Astrocyte (in vitro differentiated cells and primary cell): Measurements from ENCODE around the gene TLX2. TPM values are rescaled to one million over a fixed set of nuclear protein-coding genes. Genes with fewer than 3 reads are reported as not detected.

Source experiments
- DNase-seq: peaks from one replicate; pipeline ENCODE4 v3.0.0-alpha.2; 2010; ENCODE audit warnings: low read depth
- FAIRE-seq: peaks from 2 replicates; lab custom pipeline; 2011; peaks lifted over from hg19 to GRCh38; lab: Jason Lieb, UNC
- H2AFZ ChIP-seq: 2 replicates; pipeline ENCODE4 v1.6.0; 2012; ENCODE audit warnings: low read depth, low read length, inconsistent platforms
- H3K27ac ChIP-seq: 2 replicates; pipeline ENCODE4 v1.5.1; 2011; ENCODE audit warnings: low read depth, low read length, inconsistent platforms
- H3K27me3 ChIP-seq: 2 replicates; pipeline ENCODE4 v1.6.0; 2011; ENCODE audit warnings: low read length, inconsistent platforms; ENCODE audit not compliant: insufficient read depth
- H3K36me3 ChIP-seq: 2 replicates; pipeline ENCODE4 v1.5.1; 2011; ENCODE audit warnings: low read length, inconsistent platforms; ENCODE audit not compliant: insufficient read depth
- H3K4me1 ChIP-seq: 2 replicates; pipeline ENCODE4 v1.5.1; 2011; ENCODE audit warnings: low read length, inconsistent platforms; ENCODE audit not compliant: insufficient read depth
- H3K4me2 ChIP-seq: 2 replicates; pipeline ENCODE4 v1.6.0; 2012; ENCODE audit warnings: low read length, inconsistent platforms
- H3K4me3 ChIP-seq: 2 replicates; pipeline ENCODE4 v1.5.1; 2011; ENCODE audit warnings: low read depth, mild to moderate bottlenecking, low read length, inconsistent platforms; ENCODE audit not compliant: insufficient read depth
- H3K79me2 ChIP-seq: 2 replicates; pipeline ENCODE4 v1.6.0; 2012; ENCODE audit warnings: mild to moderate bottlenecking, low read length, inconsistent platforms; ENCODE audit not compliant: insufficient read depth
- H3K9ac ChIP-seq: 2 replicates; pipeline ENCODE4 v1.6.0; 2012; ENCODE audit warnings: mild to moderate bottlenecking, low read length, inconsistent platforms
- H3K9me3 ChIP-seq: 2 replicates; pipeline ENCODE4 v1.5.1; 2012; ENCODE audit warnings: low read depth, mild to moderate bottlenecking, low read length, inconsistent platforms; ENCODE audit not compliant: insufficient read depth
- H4K20me1 ChIP-seq: 2 replicates; pipeline ENCODE4 v1.6.0; 2012; ENCODE audit warnings: low read length, inconsistent platforms; ENCODE audit not compliant: insufficient read depth
- H3K27ac Mint-ChIP-seq: one replicate; pipeline ENCODE4 v1.8.0; 2021; ENCODE audit warnings: mild to moderate bottlenecking, mixed read lengths; ENCODE audit not compliant: unreplicated experiment
- H3K27me3 Mint-ChIP-seq: one replicate; pipeline ENCODE4 v1.8.0; 2021; ENCODE audit warnings: low read depth, mixed read lengths; ENCODE audit not compliant: unreplicated experiment
- H3K36me3 Mint-ChIP-seq: one replicate; pipeline ENCODE4 v1.8.0; 2021; ENCODE audit warnings: low read depth, mixed read lengths; ENCODE audit not compliant: unreplicated experiment
- H3K4me1 Mint-ChIP-seq: one replicate; pipeline ENCODE4 v1.8.0; 2021; ENCODE audit warnings: low read depth, mixed read lengths; ENCODE audit not compliant: unreplicated experiment
- H3K4me3 Mint-ChIP-seq: one replicate; pipeline ENCODE4 v1.8.0; 2021; ENCODE audit warnings: mild to moderate bottlenecking, moderate library complexity, mixed read lengths; ENCODE audit not compliant: unreplicated experiment
- H3K9me3 Mint-ChIP-seq: one replicate; pipeline ENCODE4 v1.8.0; 2021; ENCODE audit warnings: mild to moderate bottlenecking, mixed read lengths; ENCODE audit not compliant: unreplicated experiment
- CTCF ChIP-seq: IDR thresholded peaks from 2 replicates; pipeline ENCODE4 v1.5.1; 2011; ENCODE audit warnings: low read depth, mild to moderate bottlenecking, inconsistent platforms, low read length, moderate library complexity; ENCODE audit not compliant: insufficient read depth
- EZH2 ChIP-seq: IDR thresholded peaks from 2 replicates; pipeline ENCODE4 v1.6.1; 2012; ENCODE audit warnings: mild to moderate bottlenecking, low read length, inconsistent platforms; ENCODE audit not compliant: insufficient read depth
- total RNA-seq: library from RNA; stranded (reverse); gene quantifications from 2 replicates; pipeline ENCODE4 v1.2.1, GENCODE V29; 2021

TLX2 gene
- total RNA-seq, 1 donor from 2014 or later: not detected

- no peak overlapping the region for H3K27ac ChIP-seq
- no peak overlapping the region for H3K4me3 ChIP-seq
- H3K4me2 ChIP-seq: no peak overlapping the region
- H3K79me2 ChIP-seq: no peaks in the 10 kb centered on the region
- H2AFZ ChIP-seq: no peak overlapping the region
- H3K36me3 ChIP-seq: peaks cover under 1% of the 10 kb centered on the region
- no peak for TF ChIP-seq CTCF
- no peak for TF ChIP-seq EZH2
- DNase-seq: no peak
- Mint-ChIP-seq H3K4me3 (no peak overlapping the region), H3K4me1 (peaks cover 3% of the 10 kb centered on the region), H3K36me3 (peaks cover 2% of the 10 kb centered on the region), H3K9me3 (no peaks in the 10 kb centered on the region), H3K27me3 (peaks cover 3% of the 10 kb centered on the region), H3K27ac (no peak overlapping the region)
- no peak for FAIRE-seq
- H3K4me1 ChIP-seq: no peaks in the 10 kb centered on the region
- H4K20me1 ChIP-seq: no peaks in the 10 kb centered on the region
- H3K9ac ChIP-seq: no peak overlapping the region
- no peaks in the 10 kb centered on the region for H3K27me3 ChIP-seq
- no peaks in the 10 kb centered on the region for H3K9me3 ChIP-seq
These were observed 24.7 kb downstream of the TLX2 start for GRCh38 chr2:74538881-74539339.

GRCh38 chr2:74540291-74540690, 26.0 kb downstream of the TLX2 start:
- H3K27ac ChIP-seq: no peak overlapping the region
- H3K27ac Mint-ChIP-seq: no peak overlapping the region
- H3K4me1 ChIP-seq: no peaks in the 10 kb centered on the region
- H3K9me3 ChIP-seq: no peaks in the 10 kb centered on the region
- H3K4me3 Mint-ChIP-seq: no peak overlapping the region
- FAIRE-seq: no peak
- H3K4me2 ChIP-seq: no peak overlapping the region
- H3K79me2 ChIP-seq: no peaks in the 10 kb centered on the region
- H3K36me3 ChIP-seq: no peaks in the 10 kb centered on the region
- no peak overlapping the region for H2AFZ ChIP-seq
- no peaks in the 10 kb centered on the region for H4K20me1 ChIP-seq
- H3K9me3 Mint-ChIP-seq: no peaks in the 10 kb centered on the region
- peaks cover 3% of the 10 kb centered on the region for H3K27me3 Mint-ChIP-seq
- TF ChIP-seq EZH2 (no peak), CTCF (no peak)
- no peak overlapping the region for H3K9ac ChIP-seq
- H3K27me3 ChIP-seq: no peaks in the 10 kb centered on the region
- no peak for DNase-seq
- H3K4me3 ChIP-seq: no peak overlapping the region
- H3K36me3 Mint-ChIP-seq: no peaks in the 10 kb centered on the region
- peaks cover 3% of the 10 kb centered on the region for H3K4me1 Mint-ChIP-seq

- Histone ChIP-seq H3K9me3 (no peaks in the 10 kb centered on the region), H3K4me1 (no peaks in the 10 kb centered on the region), H3K4me2 (no peak overlapping the region), H3K4me3 (no peak overlapping the region), H3K27ac (no peak overlapping the region), H3K36me3 (no peaks in the 10 kb centered on the region), H2AFZ (no peak overlapping the region), H3K9ac (no peak overlapping the region), H3K27me3 (no peaks in the 10 kb centered on the region), H3K79me2 (no peaks in the 10 kb centered on the region), H4K20me1 (no peaks in the 10 kb centered on the region)
- TF ChIP-seq CTCF (no peak), EZH2 (no peak)
- Mint-ChIP-seq H3K27me3 (peaks cover 3% of the 10 kb centered on the region), H3K4me1 (no peaks in the 10 kb centered on the region), H3K27ac (no peak overlapping the region), H3K4me3 (no peak overlapping the region), H3K36me3 (peaks cover 2% of the 10 kb centered on the region), H3K9me3 (no peaks in the 10 kb centered on the region)
- FAIRE-seq (no peak), DNase-seq (no peak)
These were observed 28.7 kb downstream of the TLX2 start for GRCh38 chr2:74542978-74543377.
